Mesothelial cell of epicardium (in vitro differentiated cells): ENCODE results near the gene FXYD2. TPM values are rescaled to one million over a fixed set of nuclear protein-coding genes. Genes with fewer than 3 reads are reported as not detected.

Experiments
- DNase-seq, 2 experiments: peaks; one replicate each; pipeline ENCODE4 v3.0.0; 2021; ENCODE audit warnings: low spot score in 2 of 2; ENCODE audit not compliant: unreplicated experiment in 2 of 2
- H3K27ac Mint-ChIP-seq: 2 replicates; pipeline ENCODE4 v1.8.0; 2021; ENCODE audit warnings: mixed read lengths
- H3K27me3 Mint-ChIP-seq: 2 replicates; pipeline ENCODE4 v1.8.0; 2021; ENCODE audit warnings: low read depth, mixed read lengths
- H3K36me3 Mint-ChIP-seq: 2 replicates; pipeline ENCODE4 v1.8.0; 2021; ENCODE audit warnings: mixed read lengths
- H3K4me1 Mint-ChIP-seq: 2 replicates; pipeline ENCODE4 v1.8.0; 2021; ENCODE audit warnings: mixed read lengths
- H3K4me3 Mint-ChIP-seq: 2 replicates; pipeline ENCODE4 v1.8.0; 2021; ENCODE audit warnings: mild to moderate bottlenecking, moderate library complexity, mixed read lengths
- H3K9me3 Mint-ChIP-seq: 2 replicates; pipeline ENCODE4 v1.8.0; 2021; ENCODE audit warnings: mixed read lengths
- CTCF ChIP-seq: fragments of 200-600 bp; sonication (generic); IDR thresholded peaks from one replicate; pipeline ENCODE4 v1.5.0; 2021; ENCODE audit warnings: antibody characterized with exemption; ENCODE audit not compliant: unreplicated experiment
- total RNA-seq: library from RNA; stranded (reverse); gene quantifications from 3 replicates; pipeline ENCODE4 v1.2.1, GENCODE V29; 2021

Gene FXYD2
- total RNA-seq, 1 donor from 2014 or later = 6.3 TPM

GRCh38 chr11:117860139-117860538 lies 35.6 kb upstream of the FXYD2 start:
- peaks cover 10% of the 10 kb centered on the region for H3K36me3 Mint-ChIP-seq
- H3K4me1 Mint-ChIP-seq = peaks cover 52% of the 10 kb centered on the region
- TF ChIP-seq CTCF = no peak
- DNase-seq = peak in 1 of 2 experiments; percentile 13
- H3K9me3 Mint-ChIP-seq = no peaks in the 10 kb centered on the region
- no peak overlapping the region for H3K27ac Mint-ChIP-seq
- no peak overlapping the region for H3K4me3 Mint-ChIP-seq
- H3K27me3 Mint-ChIP-seq = no peaks in the 10 kb centered on the region

GRCh38 chr11:117859488-117860112 lies 35.1 kb upstream of the FXYD2 start:
- Mint-ChIP-seq H3K4me1 (peaks cover 57% of the 10 kb centered on the region), H3K27ac (peak overlapping the region; percentile 37), H3K36me3 (peaks cover 7% of the 10 kb centered on the region), H3K9me3 (no peaks in the 10 kb centered on the region), H3K4me3 (no peak overlapping the region), H3K27me3 (no peaks in the 10 kb centered on the region)
- no peak for DNase-seq
- TF ChIP-seq CTCF = no peak

DNA sequence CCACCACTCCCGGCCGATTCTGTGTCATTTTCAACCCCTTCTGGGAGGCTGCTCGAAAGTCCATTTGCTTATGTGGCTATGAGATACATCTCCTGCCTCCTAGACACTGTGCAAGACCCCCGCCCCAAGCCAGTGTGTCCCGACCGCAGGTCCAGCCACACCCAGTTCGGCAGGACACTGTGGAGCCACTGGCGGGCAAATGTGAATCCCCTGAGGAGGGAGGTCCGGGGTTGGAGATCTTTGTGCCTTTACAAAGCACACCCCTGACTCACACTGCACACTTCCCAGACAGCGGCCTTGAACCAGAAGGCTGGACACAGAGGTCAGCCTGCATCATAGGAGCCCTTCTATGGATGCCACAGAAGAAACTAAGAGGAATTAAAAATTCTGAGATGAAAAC lies 34.5 kb upstream of the FXYD2 start:
- TF ChIP-seq CTCF = no peak
- Mint-ChIP-seq H3K27me3 (no peaks in the 10 kb centered on the region), H3K36me3 (peaks cover 8% of the 10 kb centered on the region), H3K27ac (no peak overlapping the region), H3K9me3 (no peaks in the 10 kb centered on the region), H3K4me1 (peaks cover 60% of the 10 kb centered on the region), H3K4me3 (no peak overlapping the region)
- DNase-seq = peak in 1 of 2 experiments; percentile 29

GRCh38 chr11:117857734-117858414 lies 33.3 kb upstream of the FXYD2 start:
- no peak for TF ChIP-seq CTCF
- Mint-ChIP-seq H3K9me3 (peaks cover 7% of the 10 kb centered on the region), H3K36me3 (peaks cover 16% of the 10 kb centered on the region), H3K4me1 (peaks cover 60% of the 10 kb centered on the region), H3K4me3 (no peak overlapping the region), H3K27ac (no peak overlapping the region), H3K27me3 (no peaks in the 10 kb centered on the region)
- peak in 1 of 2 experiments; percentile 31 for DNase-seq

- H3K36me3 Mint-ChIP-seq = peaks cover 30% of the 10 kb centered on the region
- H3K4me1 Mint-ChIP-seq = peaks cover 48% of the 10 kb centered on the region
- no peak overlapping the region for H3K27ac Mint-ChIP-seq
- no peak overlapping the region for H3K4me3 Mint-ChIP-seq
- DNase-seq = peak in 1 of 2 experiments; percentile 19
- no peaks in the 10 kb centered on the region for H3K27me3 Mint-ChIP-seq
- TF ChIP-seq CTCF = no peak
- H3K9me3 Mint-ChIP-seq = peaks cover 14% of the 10 kb centered on the region
These were observed 31.5 kb upstream of the FXYD2 start for GRCh38 chr11:117855912-117856651.
